Measurements from ENCODE around the gene TRAM2. TPM values are rescaled to one million over a fixed set of nuclear protein-coding genes. Genes with fewer than 3 reads are reported as not detected.

Gene TRAM2
- total and polyA plus RNA-seq, 9 of the 15 experiments (the other 6 are each of a cell fraction or from before 2014, with no cell fraction given): 2.6 to 13.3 (median 8.9) TPM

DNA sequence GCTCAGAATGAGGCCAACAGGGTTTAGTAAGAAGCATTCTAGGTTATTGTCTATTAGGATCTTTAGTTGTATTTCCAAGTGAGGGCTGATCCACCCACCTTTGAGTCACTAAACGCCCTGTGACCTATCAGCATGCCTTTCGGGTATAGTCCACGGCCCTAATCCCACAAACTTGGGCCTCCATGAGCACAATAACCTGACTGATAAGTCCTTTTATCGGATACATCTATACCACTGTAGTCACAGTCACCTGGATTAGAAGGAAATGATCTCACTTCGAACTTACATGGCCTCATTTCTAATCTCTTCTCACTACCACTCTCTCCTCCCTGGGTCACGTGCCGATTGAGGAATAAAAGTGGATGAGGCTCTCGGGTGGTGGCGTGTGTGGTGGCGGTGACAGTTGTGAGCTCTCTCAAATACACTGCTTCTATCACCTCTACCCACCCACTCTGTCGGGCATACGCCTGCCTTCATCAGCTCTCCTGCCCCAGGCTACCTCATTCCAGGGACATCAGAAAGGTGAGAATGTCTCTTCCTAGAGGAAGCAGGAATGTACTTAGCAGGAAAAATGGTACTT, 65.2 kb downstream of the TRAM2 start (continued):
- TF ChIP-seq, protein P1, sequence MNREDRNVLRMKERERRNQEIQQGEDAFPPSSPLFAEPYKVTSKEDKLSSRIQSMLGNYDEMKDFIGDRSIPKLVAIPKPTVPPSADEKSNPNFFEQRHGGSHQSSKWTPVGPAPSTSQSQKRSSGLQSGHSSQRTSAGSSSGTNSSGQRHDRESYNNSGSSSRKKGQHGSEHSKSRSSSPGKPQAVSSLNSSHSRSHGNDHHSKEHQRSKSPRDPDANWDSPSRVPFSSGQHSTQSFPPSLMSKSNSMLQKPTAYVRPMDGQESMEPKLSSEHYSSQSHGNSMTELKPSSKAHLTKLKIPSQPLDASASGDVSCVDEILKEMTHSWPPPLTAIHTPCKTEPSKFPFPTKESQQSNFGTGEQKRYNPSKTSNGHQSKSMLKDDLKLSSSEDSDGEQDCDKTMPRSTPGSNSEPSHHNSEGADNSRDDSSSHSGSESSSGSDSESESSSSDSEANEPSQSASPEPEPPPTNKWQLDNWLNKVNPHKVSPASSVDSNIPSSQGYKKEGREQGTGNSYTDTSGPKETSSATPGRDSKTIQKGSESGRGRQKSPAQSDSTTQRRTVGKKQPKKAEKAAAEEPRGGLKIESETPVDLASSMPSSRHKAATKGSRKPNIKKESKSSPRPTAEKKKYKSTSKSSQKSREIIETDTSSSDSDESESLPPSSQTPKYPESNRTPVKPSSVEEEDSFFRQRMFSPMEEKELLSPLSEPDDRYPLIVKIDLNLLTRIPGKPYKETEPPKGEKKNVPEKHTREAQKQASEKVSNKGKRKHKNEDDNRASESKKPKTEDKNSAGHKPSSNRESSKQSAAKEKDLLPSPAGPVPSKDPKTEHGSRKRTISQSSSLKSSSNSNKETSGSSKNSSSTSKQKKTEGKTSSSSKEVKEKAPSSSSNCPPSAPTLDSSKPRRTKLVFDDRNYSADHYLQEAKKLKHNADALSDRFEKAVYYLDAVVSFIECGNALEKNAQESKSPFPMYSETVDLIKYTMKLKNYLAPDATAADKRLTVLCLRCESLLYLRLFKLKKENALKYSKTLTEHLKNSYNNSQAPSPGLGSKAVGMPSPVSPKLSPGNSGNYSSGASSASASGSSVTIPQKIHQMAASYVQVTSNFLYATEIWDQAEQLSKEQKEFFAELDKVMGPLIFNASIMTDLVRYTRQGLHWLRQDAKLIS (CRISPR knock-in tag; IDR thresholded peaks at IDR 0.05): no peak
- peak; percentile 78 for TF ChIP-seq L3MBTL2 (IDR thresholded peaks at IDR 0.05)
- TF ChIP-seq ZNF57 (CRISPR knock-in tag; IDR thresholded peaks at IDR 0.05): no peak
- TF ChIP-seq, protein P2, sequence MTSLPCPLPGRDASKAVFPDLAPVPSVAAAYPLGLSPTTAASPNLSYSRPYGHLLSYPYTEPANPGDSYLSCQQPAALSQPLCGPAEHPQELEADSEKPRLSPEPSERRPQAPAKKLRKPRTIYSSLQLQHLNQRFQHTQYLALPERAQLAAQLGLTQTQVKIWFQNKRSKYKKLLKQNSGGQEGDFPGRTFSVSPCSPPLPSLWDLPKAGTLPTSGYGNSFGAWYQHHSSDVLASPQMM (CRISPR knock-in tag; IDR thresholded peaks at IDR 0.05): no peak
- TF ChIP-seq ZC3H11A (IDR thresholded peaks at IDR 0.05; ENCODE audit: low read depth, low read length): no peak
- no peak for TF ChIP-seq CBX3 (IDR thresholded peaks at IDR 0.05; ENCODE audit: borderline replicate concordance in 1 of 2, low read length in 2 of 2)
- no peak for TF ChIP-seq ESRRA (IDR thresholded peaks at IDR 0.05; ENCODE audit: borderline replicate concordance, low read depth)
- no peak for TF ChIP-seq HDGF (IDR thresholded peaks at IDR 0.05)
